RWPE1 (cell line): ENCODE data around the gene CSF3R.

Experiments
- CTCF ChIA-PET: fragments of 350-600 bp; sonication (Branson Sonifier 250); formaldehyde crosslinking; extraction: SDS; loops from one replicate; lab custom pipeline; 2021; lab: Yijun Ruan, JAX
- POLR2A ChIA-PET: fragments of 400-600 bp; formaldehyde crosslinking; extraction: SDS; loops from one replicate; lab custom pipeline; 2020; ENCODE audit warnings: antibody characterized with exemption; ENCODE audit not compliant: low non-redundant PET; lab: Yijun Ruan, JAX
- DNase-seq: peaks from one replicate; pipeline ENCODE4 v3.0.0; 2012; ENCODE audit warnings: low spot score
- H3K27ac ChIP-seq: fragments of 450-650 bp; 2 replicates; pipeline ENCODE4 v1.5.1; 2017
- TF ChIP-seq, protein P1 (sequence below): fragments of 450-650 bp; conservative IDR thresholded peaks from 2 replicates; pipeline ENCODE4 v1.5.1; 2017; ENCODE audit warnings: low read depth, mild to moderate bottlenecking

CSF3R gene

DNA sequence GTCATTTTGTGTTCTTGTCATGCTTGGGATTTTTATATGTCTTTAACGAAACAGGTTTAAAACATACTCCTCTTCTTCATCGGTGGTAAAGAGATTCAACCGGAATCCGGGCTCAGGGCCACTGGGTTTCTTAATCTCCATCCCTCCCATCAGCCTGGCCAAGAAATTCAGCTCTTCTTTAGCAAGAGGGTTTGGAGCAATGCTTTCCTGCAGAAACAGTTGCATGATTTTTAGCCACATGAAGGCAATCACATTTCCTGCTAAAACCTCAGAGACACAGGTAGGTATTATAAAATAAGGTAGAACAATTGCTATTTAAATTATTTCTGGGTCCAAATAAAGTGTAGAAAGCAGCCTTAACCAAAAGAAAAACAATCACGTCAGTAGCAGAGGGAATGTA, 62.3 kb downstream of the CSF3R start:
- H3K27ac ChIP-seq, result no peak overlapping the region; the same call in 1 of the 2 replicates
- CTCF ChIA-PET, result interaction anchor here (0.6 to 2.0 kb wide), 4 partner anchors 23 to 131 kb away, joined by 3 to 17 read pairs (median 4); partner anchors contain the start of gene LSM10
- DNase-seq, result no peak
- TF ChIP-seq, protein P1, sequence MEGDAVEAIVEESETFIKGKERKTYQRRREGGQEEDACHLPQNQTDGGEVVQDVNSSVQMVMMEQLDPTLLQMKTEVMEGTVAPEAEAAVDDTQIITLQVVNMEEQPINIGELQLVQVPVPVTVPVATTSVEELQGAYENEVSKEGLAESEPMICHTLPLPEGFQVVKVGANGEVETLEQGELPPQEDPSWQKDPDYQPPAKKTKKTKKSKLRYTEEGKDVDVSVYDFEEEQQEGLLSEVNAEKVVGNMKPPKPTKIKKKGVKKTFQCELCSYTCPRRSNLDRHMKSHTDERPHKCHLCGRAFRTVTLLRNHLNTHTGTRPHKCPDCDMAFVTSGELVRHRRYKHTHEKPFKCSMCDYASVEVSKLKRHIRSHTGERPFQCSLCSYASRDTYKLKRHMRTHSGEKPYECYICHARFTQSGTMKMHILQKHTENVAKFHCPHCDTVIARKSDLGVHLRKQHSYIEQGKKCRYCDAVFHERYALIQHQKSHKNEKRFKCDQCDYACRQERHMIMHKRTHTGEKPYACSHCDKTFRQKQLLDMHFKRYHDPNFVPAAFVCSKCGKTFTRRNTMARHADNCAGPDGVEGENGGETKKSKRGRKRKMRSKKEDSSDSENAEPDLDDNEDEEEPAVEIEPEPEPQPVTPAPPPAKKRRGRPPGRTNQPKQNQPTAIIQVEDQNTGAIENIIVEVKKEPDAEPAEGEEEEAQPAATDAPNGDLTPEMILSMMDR, result no peak
- POLR2A ChIA-PET, result no interaction called here

DNA sequence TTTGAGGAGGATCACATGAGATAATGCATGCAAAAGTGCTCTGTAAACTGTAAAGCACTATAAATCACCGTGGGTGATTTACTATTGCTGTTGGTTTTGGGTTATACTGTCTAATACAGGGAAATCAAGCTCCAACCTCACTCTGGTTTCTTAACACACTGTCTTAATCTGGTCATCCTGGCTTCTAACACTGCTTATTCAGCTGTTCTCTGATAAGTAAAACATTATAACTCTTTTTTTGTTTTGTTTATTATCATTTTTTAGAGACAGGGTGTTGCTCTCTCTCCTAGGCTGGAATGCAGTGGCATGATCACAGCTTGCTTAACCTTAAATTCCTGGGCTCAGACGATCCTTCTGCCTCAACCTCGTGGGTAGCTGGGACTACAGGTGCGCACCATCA, 63.1 kb downstream of the CSF3R start:
- POLR2A ChIA-PET, result no interaction called here
- DNase-seq, result no peak
- TF ChIP-seq, protein P1, result no peak
- CTCF ChIA-PET, result interaction anchor here (2.0 kb wide), 1 partner anchor 77 kb away, joined by 17 read pairs; no protein-coding TSS in a partner anchor
- no peak overlapping the region for H3K27ac ChIP-seq

DNA sequence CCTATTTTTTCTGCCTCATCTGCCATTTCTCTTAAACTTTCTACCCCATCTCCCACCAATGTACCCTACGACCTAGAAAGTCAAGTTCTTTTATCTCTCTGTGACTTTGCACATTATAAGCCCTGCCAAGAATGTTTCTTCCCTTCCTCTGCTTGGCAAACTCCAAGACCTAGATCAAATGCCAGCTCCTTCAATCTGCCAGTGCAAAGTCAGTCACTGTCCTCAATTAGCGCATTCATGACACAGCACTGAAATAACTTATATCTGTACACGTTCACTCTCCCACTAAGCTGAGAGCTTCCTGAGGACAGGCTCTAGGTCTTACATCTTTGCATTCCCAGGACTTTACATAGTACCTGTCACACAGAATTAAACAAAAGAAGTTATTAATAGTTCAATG, 63.6 kb downstream of the CSF3R start:
- POLR2A ChIA-PET, result no interaction called here

GRCh38 chr1:36417931-36418330, 64.8 kb downstream of the CSF3R start:
- TF ChIP-seq, protein P1, result no peak
- ChIA-PET POLR2A (no interaction called here), CTCF (no interaction called here)
- no peak for DNase-seq
- no peak overlapping the region for H3K27ac ChIP-seq

More for the DNA sequence above, 63.6 kb downstream of the CSF3R start:
- CTCF ChIA-PET, result interaction anchor here (2.0 kb wide), 1 partner anchor 76 kb away, joined by 17 read pairs; no protein-coding TSS in a partner anchor
- H3K27ac ChIP-seq, result no peak overlapping the region
- no peak for DNase-seq
- TF ChIP-seq, protein P1, result no peak
